ENCODE measurements around the gene NKRF.

DNA sequence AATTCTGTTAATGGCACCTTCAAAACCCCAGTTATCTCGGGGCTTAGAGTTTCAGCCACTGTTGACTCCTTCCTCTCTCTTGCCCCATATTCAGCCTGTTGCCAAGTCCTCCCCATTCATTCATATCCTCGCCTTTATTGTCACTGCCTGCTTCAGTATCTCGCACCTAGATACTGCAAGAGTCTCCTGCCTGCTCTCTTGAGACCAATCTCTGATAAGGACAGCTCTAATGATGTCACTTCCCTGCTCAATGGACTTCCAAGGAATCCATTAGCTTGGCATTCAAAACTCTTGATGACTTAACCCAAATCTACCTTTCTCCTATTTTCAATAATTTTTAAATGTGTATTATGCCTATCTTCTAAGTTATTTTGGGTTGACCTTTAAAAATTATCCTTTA lies 33.0 kb downstream of the NKRF start:
- TF ChIP-seq, protein P1, sequence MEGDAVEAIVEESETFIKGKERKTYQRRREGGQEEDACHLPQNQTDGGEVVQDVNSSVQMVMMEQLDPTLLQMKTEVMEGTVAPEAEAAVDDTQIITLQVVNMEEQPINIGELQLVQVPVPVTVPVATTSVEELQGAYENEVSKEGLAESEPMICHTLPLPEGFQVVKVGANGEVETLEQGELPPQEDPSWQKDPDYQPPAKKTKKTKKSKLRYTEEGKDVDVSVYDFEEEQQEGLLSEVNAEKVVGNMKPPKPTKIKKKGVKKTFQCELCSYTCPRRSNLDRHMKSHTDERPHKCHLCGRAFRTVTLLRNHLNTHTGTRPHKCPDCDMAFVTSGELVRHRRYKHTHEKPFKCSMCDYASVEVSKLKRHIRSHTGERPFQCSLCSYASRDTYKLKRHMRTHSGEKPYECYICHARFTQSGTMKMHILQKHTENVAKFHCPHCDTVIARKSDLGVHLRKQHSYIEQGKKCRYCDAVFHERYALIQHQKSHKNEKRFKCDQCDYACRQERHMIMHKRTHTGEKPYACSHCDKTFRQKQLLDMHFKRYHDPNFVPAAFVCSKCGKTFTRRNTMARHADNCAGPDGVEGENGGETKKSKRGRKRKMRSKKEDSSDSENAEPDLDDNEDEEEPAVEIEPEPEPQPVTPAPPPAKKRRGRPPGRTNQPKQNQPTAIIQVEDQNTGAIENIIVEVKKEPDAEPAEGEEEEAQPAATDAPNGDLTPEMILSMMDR (IDR thresholded peaks at IDR 0.05), result no peak
- TF ChIP-seq EZH2phosphoT487 (IDR thresholded peaks at IDR 0.05), result no peak

Data from neural progenitor cell (in vitro differentiated cells).